Psoas muscle (tissue), 8 donors: Measurements from ENCODE around the gene DCAF5. TPM values are rescaled to one million over a fixed set of nuclear protein-coding genes. Genes with fewer than 3 reads are reported as not detected.

Source experiments
- ATAC-seq, 4 donors: fragments of 200-7000 bp; cut with Tn5 transposase; one replicate each; pipeline ENCODE4 v1.9.1; 2020; ENCODE audit warnings: moderate library complexity in 3 of 4, mild to moderate bottlenecking in 2 of 4
- DNase-seq, 2 donors: peaks; one replicate each; pipeline ENCODE4 v3.0.0-alpha.2; 2020
- H3K27ac ChIP-seq: fragments of 200-600 bp; one replicate; pipeline ENCODE4 v1.8.0; 2022
- H3K27me3 ChIP-seq, 3 donors: fragments of 200-600 bp in 1 of 3; one replicate each; pipeline versions ENCODE4 v1.6.1 to v1.8.0; 2013 to 2022; ENCODE audit warnings: low read length in 2 of 3, mild to moderate bottlenecking in 2 of 3, moderate library complexity in 1 of 3; ENCODE audit not compliant: insufficient read depth in 3 of 3
- H3K36me3 ChIP-seq, 2 donors: fragments of 200-600 bp in 1 of 2; one replicate each; pipeline versions ENCODE4 v1.6.1 to v1.8.0; 2013 to 2022; ENCODE audit warnings: low read depth in 1 of 2, mild to moderate bottlenecking in 1 of 2, moderate library complexity in 1 of 2; ENCODE audit not compliant: insufficient read depth in 1 of 2
- H3K4me1 ChIP-seq: fragments of 200-600 bp; one replicate; pipeline ENCODE4 v1.8.0; 2022
- H3K4me3 ChIP-seq: fragments of 200-600 bp; one replicate; pipeline ENCODE4 v1.8.0; 2022; ENCODE audit warnings: mild to moderate bottlenecking
- H3K9me3 ChIP-seq: fragments of 200-600 bp; one replicate; pipeline ENCODE4 v1.8.0; 2022
- CTCF ChIP-seq: fragments of 200-600 bp; IDR thresholded peaks from one replicate; pipeline ENCODE4 v1.8.0; 2022; ENCODE audit warnings: antibody characterized with exemption
- WGBS, 3 donors: extraction: QIAGEN DNeasy Blood & Tissue Kit; methylation state at CpG; one replicate each; pipeline versions ENCODE4 v1.1.6 to v1.1.7; 2013; 5-methylcytosine and 5-hydroxymethylcytosine counted together
- intact Hi-C, 2 donors: fragments of 100-400 bp; cut with DNase I; formaldehyde crosslinking; loops; one replicate each; pipeline versions ENCODE4 v1.11.0 to v1.14.2; 2022
- polyA plus RNA-seq, 3 donors: library from polyadenylated mRNA; stranded (reverse); fragments of 200-250 nt; gene quantifications; one replicate each; pipeline ENCODE4 v1.2.3, GENCODE V29; 2013
- total RNA-seq, 4 donors: library from RNA; stranded (reverse); fragmentation: NEBNext Ultra II Directional in 2 of 4; extraction: Animal tissue kit (Norgen Biotek cat#: 25700) in 2 of 4; gene quantifications; one replicate each; pipeline versions ENCODE4 v1.2.1 to v1.2.4, GENCODE V29; 2021 to 2023
- donor health status: healthy with polysubstance abuse.
- donor health status: DM: no; HTN: no; CAD: no; lungs with moderate emphysema.
- donor health status: Bipolar disorder and iron deficiency.
- donor health status: healthy.
- donor health status: DM: yes; HTN: yes; CAD: no.
- donor health status: DM: no; HTN: no; CAD: no.
- donor health status: DM: no; HTN: no; CAD: no.
- donor health status: DM: yes; HTN: yes; CAD: no.

The DCAF5 gene
- total and polyA plus RNA-seq, 7 donors, result 9.1 to 86.3 (median 74.7) TPM

- no peak overlapping the region for H3K4me3 ChIP-seq
- intact Hi-C loops, result no loop called here
- H3K36me3 ChIP-seq, result no peaks in the 10 kb centered on the region
- no peak overlapping the region for H3K27ac ChIP-seq
- H3K9me3 ChIP-seq, result no peaks in the 10 kb centered on the region
- no peak for DNase-seq
- TF ChIP-seq CTCF, result no peak
- WGBS, 3 donors, result 83 to 90% (median 87%) methylated on average over 4 of the region's 4 CpGs
- no peak for ATAC-seq
- no peaks in the 10 kb centered on the region for H3K4me1 ChIP-seq
- H3K27me3 ChIP-seq, result no peaks in the 10 kb centered on the region
Measured at GRCh38 chr14:69017706-69018105, 135.2 kb downstream of the DCAF5 start.

- H3K4me1 ChIP-seq, result no peaks in the 10 kb centered on the region
- TF ChIP-seq CTCF, result no peak
- no peaks in the 10 kb centered on the region for H3K36me3 ChIP-seq
- intact Hi-C loops, result no loop called here
- ATAC-seq (no peak), DNase-seq (no peak)
- no peak overlapping the region for H3K27ac ChIP-seq
- no peaks in the 10 kb centered on the region for H3K27me3 ChIP-seq
- WGBS, 3 donors, result 88 to 92% (median 88%) methylated on average over 6 of the region's 6 CpGs
- no peak overlapping the region for H3K4me3 ChIP-seq
- no peaks in the 10 kb centered on the region for H3K9me3 ChIP-seq
Measured at GRCh38 chr14:69014829-69015259, 138.1 kb downstream of the DCAF5 start.

- H3K27ac ChIP-seq, result no peak overlapping the region
- no peak for TF ChIP-seq CTCF
- no peaks in the 10 kb centered on the region for H3K4me1 ChIP-seq
- ATAC-seq (peak in 1 of 4 donors; percentile 30), DNase-seq (peak; percentile 33 to 65)
- no peak overlapping the region for H3K4me3 ChIP-seq
- 83 to 85% (median 84%) methylated on average over 12 of the region's 12 CpGs for WGBS, 3 donors
- no peaks in the 10 kb centered on the region for H3K9me3 ChIP-seq
- intact Hi-C loops, result no loop called here
- no peaks in the 10 kb centered on the region for H3K36me3 ChIP-seq
- no peaks in the 10 kb centered on the region for H3K27me3 ChIP-seq
Measured at GRCh38 chr14:69013943-69014782, 138.8 kb downstream of the DCAF5 start.

GRCh38 chr14:69012256-69012953, 140.5 kb downstream of the DCAF5 start:
- Histone ChIP-seq H3K4me3 (no peak overlapping the region), H3K4me1 (no peaks in the 10 kb centered on the region), H3K27ac (no peak overlapping the region), H3K36me3 (no peaks in the 10 kb centered on the region), H3K9me3 (no peaks in the 10 kb centered on the region), H3K27me3 (no peaks in the 10 kb centered on the region)
- 82 to 90% (median 85%) methylated on average over 5 of the region's 5 CpGs for WGBS, 3 donors
- DNase-seq (no peak), ATAC-seq (no peak)
- intact Hi-C loops, result no loop called here
- TF ChIP-seq CTCF, result no peak
